Lung (tissue), 12 donors: ENCODE results near the gene LRRC56. TPM values are rescaled to one million over a fixed set of nuclear protein-coding genes. Genes with fewer than 3 reads are reported as not detected.

ENCODE experiments used
- ATAC-seq: fragments of 200-7000 bp; cut with Tn5 transposase; one replicate; pipeline ENCODE4 v1.9.1; 2020; ENCODE audit warnings: moderate number of reproducible peaks; ENCODE audit not compliant: insufficient read depth, low FRiP score
- DNase-seq, 3 donors: peaks; one replicate each; pipeline ENCODE4 v3.0.0-alpha.2; 2013 to 2017
- H3K27ac ChIP-seq, 2 donors: one replicate each; pipeline ENCODE4 v1.5.1; 2013; ENCODE audit warnings: mild to moderate bottlenecking in 2 of 2, moderate library complexity in 2 of 2, control low read depth in 1 of 2, inconsistent platforms in 1 of 2, low read depth in 1 of 2, low read length in 1 of 2
- H3K27me3 ChIP-seq, 3 donors: one replicate each; pipeline ENCODE4 v1.5.1; 2013; ENCODE audit warnings: low read length in 2 of 3; ENCODE audit not compliant: control insufficient read depth in 3 of 3, insufficient read depth in 3 of 3
- H3K36me3 ChIP-seq, 4 donors: one replicate each; pipeline ENCODE4 v1.5.1; 2013; ENCODE audit warnings: low read length in 4 of 4, mild to moderate bottlenecking in 1 of 4, moderate library complexity in 1 of 4; ENCODE audit not compliant: control insufficient read depth in 4 of 4, insufficient read depth in 4 of 4
- H3K4me1 ChIP-seq, 5 donors: one replicate each; pipeline ENCODE4 v1.5.1; 2013; ENCODE audit warnings: low read length in 5 of 5, mild to moderate bottlenecking in 2 of 5, moderate library complexity in 1 of 5; ENCODE audit not compliant: control insufficient read depth in 5 of 5, insufficient read depth in 5 of 5
- H3K4me3 ChIP-seq: one replicate; pipeline ENCODE4 v1.5.1; 2013; ENCODE audit warnings: mild to moderate bottlenecking, control low read depth, moderate library complexity
- H3K9ac ChIP-seq, 2 donors: one replicate each; pipeline ENCODE4 v1.5.1; 2013; ENCODE audit warnings: low read length in 2 of 2, control low read depth in 1 of 2; ENCODE audit not compliant: insufficient read depth in 1 of 2
- H3K9me3 ChIP-seq, 4 donors: one replicate each; pipeline ENCODE4 v1.5.1; 2013; ENCODE audit warnings: low read length in 3 of 4, mild to moderate bottlenecking in 1 of 4, moderate library complexity in 1 of 4; ENCODE audit not compliant: control insufficient read depth in 4 of 4, insufficient read depth in 3 of 4
- CTCF ChIP-seq: IDR thresholded peaks from 2 replicates; pipeline ENCODE4 v1.5.1; 2012; ENCODE audit warnings: mild to moderate bottlenecking; ENCODE audit errors: control extremely low read depth, extremely low read depth
- WGBS, 2 donors: extraction: QIAGEN DNeasy Blood & Tissue Kit; methylation state at CpG; one replicate each; pipeline ENCODE4 v1.1.7; 2013; 5-methylcytosine and 5-hydroxymethylcytosine counted together
- polyA plus RNA-seq, 2 donors: library from polyadenylated mRNA; stranded (reverse); fragments of 200-250 nt; gene quantifications; one replicate each; pipeline ENCODE4 v1.2.1, GENCODE V29; 2013
- total RNA-seq, 2 donors: library from RNA; depleted of rRNA in 1 of 2; stranded (reverse); fragments of >200 nt in 1 of 2; gene quantifications; one replicate each; pipeline ENCODE4 v1.2.1, GENCODE V29; 2014 to 2021
- donor health status: control.
- donor health status: control.
- donor health status: Bipolar disorder and iron deficiency.
- donor health status: healthy.
- donor health status: DM: yes; HTN: yes; CAD: no.

LRRC56 gene
- total and polyA plus RNA-seq, 4 donors: 3.4 to 11.7 (median 4.7) TPM

GRCh38 chr11:581752-582151 lies 44.4 kb downstream of the LRRC56 start:
- no peaks in the 10 kb centered on the region for H3K27me3 ChIP-seq
- H3K4me3 ChIP-seq: no peak overlapping the region
- no peak overlapping the region for H3K9ac ChIP-seq
- peaks cover 5 to 28% (median 19%) of the 10 kb centered on the region in 4 donors for H3K36me3 ChIP-seq
- TF ChIP-seq CTCF: no peak
- ATAC-seq: no peak
- H3K27ac ChIP-seq: no peak overlapping the region
- 82 to 87% methylated on average over 17 of the region's 17 CpGs for WGBS, 2 donors
- DNase-seq: no peak
- H3K9me3 ChIP-seq: no peaks in the 10 kb centered on the region
- H3K4me1 ChIP-seq: peaks cover 0 to 30% (median 12%) of the 10 kb centered on the region in 5 donors

GRCh38 chr11:584287-584686 lies 47.0 kb downstream of the LRRC56 start:
- DNase-seq (no peak), ATAC-seq (no peak)
- Histone ChIP-seq H3K27ac (no peak overlapping the region), H3K9ac (no peak overlapping the region), H3K4me1 (peaks cover 0 to 12% (median 0%) of the 10 kb centered on the region in 5 donors), H3K27me3 (no peaks in the 10 kb centered on the region), H3K4me3 (no peak overlapping the region), H3K9me3 (no peaks in the 10 kb centered on the region), H3K36me3 (peaks cover 8 to 35% (median 30%) of the 10 kb centered on the region in 4 donors)
- no peak for TF ChIP-seq CTCF
- WGBS, 2 donors: 97 to 98% methylated on average over 10 of the region's 10 CpGs

- no peak overlapping the region for H3K9ac ChIP-seq
- peaks cover 8 to 53% (median 39%) of the 10 kb centered on the region in 4 donors for H3K36me3 ChIP-seq
- 86 to 88% methylated on average over 32 of the region's 32 CpGs for WGBS, 2 donors
- H3K9me3 ChIP-seq: no peaks in the 10 kb centered on the region
- DNase-seq (no peak), ATAC-seq (no peak)
- TF ChIP-seq CTCF: no peak
- no peaks in the 10 kb centered on the region for H3K27me3 ChIP-seq
- peaks cover 0 to 3% (median 0%) of the 10 kb centered on the region in 5 donors for H3K4me1 ChIP-seq
- no peak overlapping the region for H3K27ac ChIP-seq
- no peak overlapping the region for H3K4me3 ChIP-seq
These were observed 49.3 kb downstream of the LRRC56 start for GRCh38 chr11:586376-587316.
